Left lung (tissue), 10 donors: ENCODE measurements around the gene PSKH1. TPM values are rescaled to one million over a fixed set of nuclear protein-coding genes. Genes with fewer than 3 reads are reported as not detected.

Experiments used
- ATAC-seq: fragments of 200-7000 bp; cut with Tn5 transposase; one replicate; pipeline ENCODE4 v1.9.1; 2020; ENCODE audit warnings: moderate library complexity
- DNase-seq, 4 donors: peaks; one replicate each; pipeline ENCODE4 v3.0.0-alpha.2; 2013 to 2020
- H3K27ac ChIP-seq, 2 donors: fragments of 200-600 bp; sonication (generic) in 1 of 2; one replicate each; pipeline versions ENCODE4 v1.5.0 to v1.8.0; 2020 to 2021
- H3K27me3 ChIP-seq, 2 donors: fragments of 200-600 bp; sonication (generic) in 1 of 2; one replicate each; pipeline versions ENCODE4 v1.5.0 to v1.8.0; 2020 to 2021
- H3K36me3 ChIP-seq, 2 donors: fragments of 200-600 bp; sonication (generic) in 1 of 2; one replicate each; pipeline versions ENCODE4 v1.5.0 to v1.8.0; 2020 to 2021
- H3K4me1 ChIP-seq, 2 donors: fragments of 200-600 bp; one replicate each; pipeline ENCODE4 v1.8.0; 2021
- H3K4me3 ChIP-seq, 2 donors: fragments of 200-600 bp; sonication (generic) in 1 of 2; one replicate each; pipeline versions ENCODE4 v1.5.0 to v1.8.0; 2020 to 2021; ENCODE audit warnings: mild to moderate bottlenecking in 1 of 2
- H3K9me3 ChIP-seq, 2 donors: fragments of 200-600 bp; sonication (generic) in 1 of 2; one replicate each; pipeline versions ENCODE4 v1.5.0 to v1.8.0; 2020 to 2021
- intact Hi-C, 2 donors: fragments of 100-400 bp; cut with DNase I; formaldehyde crosslinking; loops; one replicate each; pipeline versions ENCODE4 v1.11.2 to v1.14.2; 2022
- polyA plus RNA-seq, 6 donors: library from polyadenylated mRNA; unstranded; fragments of 120-200 nt; gene quantifications; one replicate each; pipeline ENCODE4 v1.2.1, GENCODE V29; 2013; ENCODE audit not compliant: insufficient read length in 6 of 6
- total RNA-seq, 2 donors: library from RNA; stranded (reverse); fragmentation: NEBNext Ultra II Directional; extraction: Animal tissue kit (Norgen Biotek cat#: 25700); gene quantifications; one replicate each; pipeline ENCODE4 v1.2.1, GENCODE V29; 2021
- TF ChIP-seq, protein P1 (sequence below), 2 donors: fragments of 200-600 bp; sonication (generic) in 1 of 2; IDR thresholded peaks; one replicate each; pipeline versions ENCODE4 v1.5.0 to v1.8.0; 2021; ENCODE audit warnings: antibody characterized with exemption in 2 of 2
- donor health status: DM: no; HTN: yes; CAD: no.
- donor health status: DM: no; HTN: no; CAD: no.

Gene PSKH1
- total and polyA plus RNA-seq, 8 donors: 20.8 to 32.1 (median 29.0) TPM

DNA sequence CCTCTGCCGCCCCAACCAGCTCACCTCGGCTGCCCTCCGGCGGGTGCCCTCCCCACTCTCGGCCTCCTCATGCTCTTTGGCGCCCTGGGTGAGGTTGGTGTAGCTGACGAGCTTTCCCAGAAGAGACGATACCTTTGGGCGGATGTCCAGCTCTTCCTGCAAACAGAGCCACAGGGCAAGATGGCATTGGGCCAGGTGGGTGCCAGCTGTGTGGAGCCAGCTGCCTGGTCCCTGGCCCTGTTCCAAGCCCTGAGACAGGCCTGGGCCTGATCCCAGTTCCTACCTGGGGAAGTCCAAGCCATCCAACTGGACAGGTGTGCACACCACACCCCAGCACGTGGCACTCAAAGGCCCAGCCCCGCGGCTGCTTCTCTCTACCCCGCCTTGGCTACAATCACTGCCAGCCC is 68.5 kb downstream of the PSKH1 start:
- Histone ChIP-seq H3K36me3 (peaks cover 0 to 60% of the 10 kb centered on the region in 2 donors), H3K4me3 (no peak overlapping the region), H3K27ac (peak overlapping the region in 1 of 2 donors; percentile 76), H3K9me3 (no peaks in the 10 kb centered on the region), H3K4me1 (peaks cover 25 to 75% of the 10 kb centered on the region in 2 donors), H3K27me3 (no peaks in the 10 kb centered on the region)
- DNase-seq (peak in 2 of 4 donors; percentile 72 to 85), ATAC-seq (peak; percentile 66)
- intact Hi-C loops: no loop called here
- TF ChIP-seq, protein P1, sequence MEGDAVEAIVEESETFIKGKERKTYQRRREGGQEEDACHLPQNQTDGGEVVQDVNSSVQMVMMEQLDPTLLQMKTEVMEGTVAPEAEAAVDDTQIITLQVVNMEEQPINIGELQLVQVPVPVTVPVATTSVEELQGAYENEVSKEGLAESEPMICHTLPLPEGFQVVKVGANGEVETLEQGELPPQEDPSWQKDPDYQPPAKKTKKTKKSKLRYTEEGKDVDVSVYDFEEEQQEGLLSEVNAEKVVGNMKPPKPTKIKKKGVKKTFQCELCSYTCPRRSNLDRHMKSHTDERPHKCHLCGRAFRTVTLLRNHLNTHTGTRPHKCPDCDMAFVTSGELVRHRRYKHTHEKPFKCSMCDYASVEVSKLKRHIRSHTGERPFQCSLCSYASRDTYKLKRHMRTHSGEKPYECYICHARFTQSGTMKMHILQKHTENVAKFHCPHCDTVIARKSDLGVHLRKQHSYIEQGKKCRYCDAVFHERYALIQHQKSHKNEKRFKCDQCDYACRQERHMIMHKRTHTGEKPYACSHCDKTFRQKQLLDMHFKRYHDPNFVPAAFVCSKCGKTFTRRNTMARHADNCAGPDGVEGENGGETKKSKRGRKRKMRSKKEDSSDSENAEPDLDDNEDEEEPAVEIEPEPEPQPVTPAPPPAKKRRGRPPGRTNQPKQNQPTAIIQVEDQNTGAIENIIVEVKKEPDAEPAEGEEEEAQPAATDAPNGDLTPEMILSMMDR (IDR thresholded peaks at IDR 0.05): no peak

DNA sequence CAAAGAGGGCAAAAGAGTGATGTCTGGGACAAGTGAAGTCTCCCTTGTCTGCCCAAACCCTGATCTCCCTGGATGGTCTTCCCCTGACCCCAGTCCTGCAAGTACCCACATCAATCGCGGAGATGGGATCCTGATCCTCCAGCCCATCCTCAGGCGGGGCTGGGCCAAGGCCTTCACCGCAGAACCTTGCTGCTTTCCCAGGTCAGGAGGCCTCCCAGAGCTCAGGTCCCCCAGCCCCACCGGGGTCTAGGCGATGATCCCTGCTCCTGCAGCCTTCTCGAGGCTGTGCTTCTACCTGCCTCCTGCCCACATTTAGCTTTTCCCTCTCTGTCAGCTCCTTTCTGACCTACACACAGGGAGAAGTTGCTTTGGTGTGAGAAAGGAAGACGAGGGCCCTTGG is 69.1 kb downstream of the PSKH1 start:
- Histone ChIP-seq H3K27ac (peak overlapping the region in 1 of 2 donors; percentile 76), H3K36me3 (peaks cover 0 to 55% of the 10 kb centered on the region in 2 donors), H3K9me3 (no peaks in the 10 kb centered on the region), H3K4me3 (no peak overlapping the region), H3K27me3 (no peaks in the 10 kb centered on the region), H3K4me1 (peaks cover 31 to 81% of the 10 kb centered on the region in 2 donors)
- TF ChIP-seq, protein P1 (IDR thresholded peaks at IDR 0.05): no peak
- DNase-seq: no peak
- intact Hi-C loops: no loop called here
- ATAC-seq: no peak

DNA sequence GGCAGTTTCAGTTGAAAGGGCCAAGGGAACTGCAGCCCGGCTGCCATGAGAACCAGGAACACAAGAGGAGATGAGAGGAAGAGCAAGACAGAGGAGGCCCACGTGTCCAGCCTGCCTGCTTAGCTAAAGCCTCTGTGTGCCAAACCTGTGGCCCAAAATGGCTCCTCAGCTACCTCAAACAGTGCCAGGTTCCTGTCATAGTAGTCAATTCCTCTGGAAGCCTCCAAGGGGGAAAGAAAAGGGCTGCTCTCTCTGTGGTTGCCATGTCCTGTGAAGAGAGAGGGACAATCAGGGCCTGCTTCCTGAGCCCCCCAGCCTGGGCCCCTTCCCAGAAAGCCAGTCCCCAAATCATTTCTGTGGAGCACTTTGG is 70.2 kb downstream of the PSKH1 start:
- intact Hi-C loops: no loop called here
- peak overlapping the region in 1 of 2 donors; percentile 39 for H3K27ac ChIP-seq
- TF ChIP-seq, protein P1 (IDR thresholded peaks at IDR 0.05): no peak

DNA sequence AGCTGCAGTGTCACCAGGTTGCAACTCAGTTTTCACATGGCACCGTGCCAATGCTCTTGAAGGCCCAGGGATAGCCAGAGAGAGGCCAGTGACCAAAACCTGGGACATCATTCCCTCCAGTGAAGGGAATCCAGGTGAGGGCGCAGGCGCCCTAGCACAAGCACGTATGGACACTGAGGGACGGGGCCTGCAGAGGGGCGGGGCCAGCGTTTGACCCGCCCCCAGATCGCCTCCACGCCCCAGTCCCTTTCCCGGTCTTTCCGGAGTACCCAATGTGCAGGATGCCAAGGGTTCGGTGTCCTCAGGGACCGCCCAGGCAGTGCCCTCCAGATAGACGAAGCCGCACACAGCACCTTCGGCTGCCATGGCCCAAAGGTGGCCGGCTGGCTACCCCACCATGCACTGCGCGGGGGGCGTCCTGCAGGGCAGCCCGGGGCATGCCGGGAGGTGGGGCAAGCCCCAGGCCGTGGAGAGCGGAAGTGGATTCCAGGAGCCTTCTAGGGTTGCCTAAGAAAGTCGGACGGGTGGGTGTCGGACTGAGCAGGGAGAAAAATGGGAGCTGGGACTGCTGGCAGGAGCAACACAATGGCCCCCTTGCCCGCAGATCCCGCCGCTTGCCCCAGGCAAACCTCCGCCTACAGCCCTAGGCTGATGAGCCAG is 70.7 kb downstream of the PSKH1 start:
- Histone ChIP-seq H3K36me3 (peaks cover 0 to 39% of the 10 kb centered on the region in 2 donors), H3K9me3 (no peaks in the 10 kb centered on the region), H3K4me1 (peaks cover 34 to 87% of the 10 kb centered on the region in 2 donors), H3K4me3 (peak overlapping the region in 1 of 2 donors; percentile 20), H3K27me3 (no peaks in the 10 kb centered on the region), H3K27ac (peak overlapping the region; percentile 26 to 39)
- TF ChIP-seq, protein P1 (IDR thresholded peaks at IDR 0.05): no peak
- intact Hi-C loops: no loop called here
- ATAC-seq: no peak
- DNase-seq: peak in 1 of 4 donors; percentile 79

More for the DNA sequence above, 70.2 kb downstream of the PSKH1 start:
- Histone ChIP-seq H3K36me3 (peaks cover 0 to 44% of the 10 kb centered on the region in 2 donors), H3K27me3 (no peaks in the 10 kb centered on the region), H3K4me3 (no peak overlapping the region), H3K4me1 (peaks cover 34 to 89% of the 10 kb centered on the region in 2 donors), H3K9me3 (no peaks in the 10 kb centered on the region)
- no peak for ATAC-seq
- DNase-seq: no peak

DNA sequence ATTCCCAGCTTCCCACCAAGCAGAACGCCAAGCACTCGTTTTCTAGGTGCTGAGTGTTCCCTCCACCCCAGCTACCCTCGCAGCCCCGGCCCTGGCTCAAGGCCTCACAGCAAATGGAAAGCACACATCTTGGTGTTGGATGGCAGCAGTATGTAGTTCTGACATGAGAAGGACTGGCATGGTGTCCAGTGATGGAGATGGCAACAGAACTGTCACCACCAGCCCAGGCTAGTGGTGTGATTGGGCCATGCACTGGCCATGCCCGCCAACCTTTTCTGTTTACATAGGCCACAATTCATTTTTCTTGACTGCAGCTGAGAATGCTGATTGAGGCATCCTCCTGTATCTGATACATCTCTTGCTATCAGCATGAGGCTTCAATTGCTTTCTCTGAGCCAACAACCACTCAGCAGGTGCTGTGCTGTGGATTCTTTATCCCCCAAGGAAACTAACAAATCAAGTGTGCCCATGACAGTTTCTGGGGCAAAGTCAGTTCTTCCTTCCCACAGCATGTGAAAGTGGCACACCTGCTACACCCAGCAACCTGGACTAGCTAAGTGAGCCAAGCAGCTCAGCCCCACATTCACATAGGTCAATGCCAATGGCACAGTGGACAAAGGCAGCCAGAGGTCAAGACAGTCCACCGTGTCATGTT is 71.5 kb downstream of the PSKH1 start:
- TF ChIP-seq, protein P1 (IDR thresholded peaks at IDR 0.05): no peak
- ATAC-seq (no peak), DNase-seq (no peak)
- Histone ChIP-seq H3K9me3 (no peaks in the 10 kb centered on the region), H3K4me3 (no peak overlapping the region), H3K27ac (peak overlapping the region; percentile 13 to 26), H3K27me3 (no peaks in the 10 kb centered on the region), H3K4me1 (peaks cover 32 to 87% of the 10 kb centered on the region in 2 donors), H3K36me3 (peaks cover 0 to 31% of the 10 kb centered on the region in 2 donors)
- intact Hi-C loops: no loop called here
